Coronary artery (tissue), 2 donors: ENCODE data around the gene KCNT1.

Experiments used
- DNase-seq: peaks from one replicate; pipeline ENCODE4 v3.0.0-alpha.2; 2017; ENCODE audit warnings: low spot score
- H3K27ac ChIP-seq, 2 donors: fragments of 200-600 bp; sonication (generic); one replicate each; pipeline ENCODE4 v1.5.1; 2016 to 2019
- H3K4me3 ChIP-seq: fragments of 200-600 bp; sonication (generic); 2 replicates; pipeline ENCODE4 v1.5.1; 2016; ENCODE audit warnings: mild to moderate bottlenecking, moderate library complexity
- TF ChIP-seq, protein P1 (sequence below): fragments of 200-600 bp; sonication (generic); IDR thresholded peaks from one replicate; pipeline ENCODE4 v1.5.1; 2019; ENCODE audit warnings: antibody characterized with exemption

Gene KCNT1

DNA sequence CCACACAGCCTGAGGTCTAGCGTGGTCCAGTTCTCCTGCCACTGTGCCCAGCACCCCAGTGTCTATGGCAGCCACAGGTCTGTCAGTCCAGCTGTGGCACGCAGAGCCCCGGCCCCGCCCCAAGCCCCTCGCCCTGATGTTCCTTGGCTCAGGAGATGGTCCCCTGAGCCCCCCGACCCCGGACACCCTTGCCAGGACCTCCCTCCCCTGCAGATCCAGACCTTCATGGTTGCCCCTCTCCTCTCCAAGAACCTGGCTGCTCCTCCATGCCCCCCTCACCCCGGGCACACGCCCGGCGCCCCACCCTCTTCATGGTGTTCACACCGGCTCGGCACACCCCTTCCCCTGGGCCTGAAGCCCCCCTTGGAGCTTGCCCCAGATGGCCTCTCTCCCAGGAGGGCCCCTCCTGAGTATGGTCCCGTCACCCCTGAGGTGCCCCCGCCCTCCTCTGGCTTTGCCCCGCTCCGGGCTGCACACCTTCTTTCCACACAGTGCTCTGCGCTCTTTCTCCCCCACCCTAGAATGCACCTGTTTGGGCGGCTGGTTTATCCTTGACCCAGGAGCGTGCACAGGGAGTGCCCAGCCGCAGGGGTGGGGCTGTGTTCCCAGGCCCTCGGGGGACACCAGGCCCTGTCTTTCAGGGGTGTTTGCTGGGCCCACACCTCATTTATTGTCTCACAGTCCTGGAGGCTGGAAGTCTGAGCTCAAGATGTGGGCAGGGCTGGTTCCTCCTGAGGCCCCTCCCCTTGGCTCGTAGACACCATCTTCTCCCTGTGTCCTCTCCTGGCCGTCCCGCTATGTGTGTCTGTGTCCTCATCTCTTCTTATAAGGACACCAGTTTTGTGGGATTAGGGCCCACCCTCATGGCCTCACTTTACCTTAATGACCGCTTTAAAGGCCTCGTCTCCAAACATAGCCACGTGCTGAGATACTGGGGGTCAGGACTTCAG lies 37.6 kb downstream of the KCNT1 start:
- H3K27ac ChIP-seq = no peak overlapping the region
- no peak for DNase-seq
- TF ChIP-seq, protein P1, sequence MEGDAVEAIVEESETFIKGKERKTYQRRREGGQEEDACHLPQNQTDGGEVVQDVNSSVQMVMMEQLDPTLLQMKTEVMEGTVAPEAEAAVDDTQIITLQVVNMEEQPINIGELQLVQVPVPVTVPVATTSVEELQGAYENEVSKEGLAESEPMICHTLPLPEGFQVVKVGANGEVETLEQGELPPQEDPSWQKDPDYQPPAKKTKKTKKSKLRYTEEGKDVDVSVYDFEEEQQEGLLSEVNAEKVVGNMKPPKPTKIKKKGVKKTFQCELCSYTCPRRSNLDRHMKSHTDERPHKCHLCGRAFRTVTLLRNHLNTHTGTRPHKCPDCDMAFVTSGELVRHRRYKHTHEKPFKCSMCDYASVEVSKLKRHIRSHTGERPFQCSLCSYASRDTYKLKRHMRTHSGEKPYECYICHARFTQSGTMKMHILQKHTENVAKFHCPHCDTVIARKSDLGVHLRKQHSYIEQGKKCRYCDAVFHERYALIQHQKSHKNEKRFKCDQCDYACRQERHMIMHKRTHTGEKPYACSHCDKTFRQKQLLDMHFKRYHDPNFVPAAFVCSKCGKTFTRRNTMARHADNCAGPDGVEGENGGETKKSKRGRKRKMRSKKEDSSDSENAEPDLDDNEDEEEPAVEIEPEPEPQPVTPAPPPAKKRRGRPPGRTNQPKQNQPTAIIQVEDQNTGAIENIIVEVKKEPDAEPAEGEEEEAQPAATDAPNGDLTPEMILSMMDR = no peak
- no peak overlapping the region for H3K4me3 ChIP-seq

DNA sequence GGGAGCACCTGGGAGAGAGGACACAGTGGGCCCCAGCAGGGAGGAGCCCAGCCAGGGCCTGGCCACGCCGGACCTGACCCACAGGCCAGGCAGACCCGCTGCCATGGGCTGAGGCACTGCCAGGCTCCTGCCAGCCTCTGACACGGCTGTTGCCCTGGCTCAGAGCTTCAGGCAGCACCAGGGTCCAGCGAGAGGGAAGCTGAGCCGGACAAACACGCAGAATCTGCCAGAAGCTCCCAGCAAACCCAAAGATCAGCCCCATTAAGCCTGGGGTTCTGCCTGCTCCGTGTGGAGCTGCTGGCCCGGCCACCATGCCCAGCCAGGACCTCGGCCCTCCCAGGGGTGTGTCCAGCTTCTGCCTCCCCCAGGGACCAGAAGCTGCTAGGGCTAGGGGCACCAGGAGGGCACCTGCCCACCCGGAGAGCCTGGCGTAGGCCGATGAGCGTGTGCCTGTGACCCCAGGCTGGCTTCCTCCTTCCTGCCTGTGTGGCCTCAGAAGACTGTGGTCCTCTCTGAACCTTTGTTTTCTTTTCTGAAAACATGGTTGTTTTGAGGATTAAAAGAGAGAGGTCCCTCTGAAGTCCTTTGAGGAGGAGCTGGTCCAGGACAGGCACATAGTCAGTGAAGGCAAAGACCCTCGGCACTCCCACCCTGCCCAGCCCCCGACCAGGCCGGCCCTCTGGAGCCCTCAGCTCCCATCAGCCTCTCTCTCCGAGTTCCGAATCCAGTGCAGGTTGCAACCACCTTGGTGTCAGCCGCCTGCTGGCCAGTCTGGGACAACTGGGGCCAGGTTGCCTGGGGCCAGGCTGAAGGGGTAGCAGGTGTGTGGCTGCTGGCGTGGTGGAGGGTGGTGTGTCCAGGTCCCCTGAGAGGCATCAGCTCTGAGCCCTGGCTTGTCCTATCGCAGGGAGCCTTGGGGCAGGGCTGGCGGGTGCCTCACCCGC lies 39.6 kb downstream of the KCNT1 start:
- TF ChIP-seq, protein P1 = no peak

DNA sequence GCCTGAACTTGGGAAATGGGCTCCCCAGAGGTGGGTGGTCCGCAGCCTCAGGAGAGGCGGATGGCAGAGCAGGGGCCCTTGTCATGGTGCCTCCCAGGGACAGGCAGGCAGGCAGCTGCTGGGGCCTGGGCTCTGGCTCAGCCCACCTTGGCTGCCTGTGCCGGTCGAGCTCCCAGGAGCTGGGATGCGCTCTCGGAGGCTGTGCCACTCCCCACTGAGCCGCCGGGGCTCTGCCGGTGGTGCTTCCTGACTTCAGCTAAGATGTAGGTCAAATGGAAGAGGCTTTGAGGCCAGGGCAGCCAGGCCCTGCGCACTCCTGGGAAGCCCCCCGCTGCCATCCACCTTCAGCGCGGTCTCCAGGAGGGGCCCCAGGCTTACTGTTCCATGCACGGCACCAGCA lies 41.0 kb downstream of the KCNT1 start:
- Histone ChIP-seq H3K4me3 (no peak overlapping the region), H3K27ac (no peak overlapping the region)
- TF ChIP-seq, protein P1 = no peak
- DNase-seq = no peak

More for the DNA sequence above, 39.6 kb downstream of the KCNT1 start:
- no peak for DNase-seq
- H3K27ac ChIP-seq = no peak overlapping the region
- H3K4me3 ChIP-seq = no peak overlapping the region

DNA sequence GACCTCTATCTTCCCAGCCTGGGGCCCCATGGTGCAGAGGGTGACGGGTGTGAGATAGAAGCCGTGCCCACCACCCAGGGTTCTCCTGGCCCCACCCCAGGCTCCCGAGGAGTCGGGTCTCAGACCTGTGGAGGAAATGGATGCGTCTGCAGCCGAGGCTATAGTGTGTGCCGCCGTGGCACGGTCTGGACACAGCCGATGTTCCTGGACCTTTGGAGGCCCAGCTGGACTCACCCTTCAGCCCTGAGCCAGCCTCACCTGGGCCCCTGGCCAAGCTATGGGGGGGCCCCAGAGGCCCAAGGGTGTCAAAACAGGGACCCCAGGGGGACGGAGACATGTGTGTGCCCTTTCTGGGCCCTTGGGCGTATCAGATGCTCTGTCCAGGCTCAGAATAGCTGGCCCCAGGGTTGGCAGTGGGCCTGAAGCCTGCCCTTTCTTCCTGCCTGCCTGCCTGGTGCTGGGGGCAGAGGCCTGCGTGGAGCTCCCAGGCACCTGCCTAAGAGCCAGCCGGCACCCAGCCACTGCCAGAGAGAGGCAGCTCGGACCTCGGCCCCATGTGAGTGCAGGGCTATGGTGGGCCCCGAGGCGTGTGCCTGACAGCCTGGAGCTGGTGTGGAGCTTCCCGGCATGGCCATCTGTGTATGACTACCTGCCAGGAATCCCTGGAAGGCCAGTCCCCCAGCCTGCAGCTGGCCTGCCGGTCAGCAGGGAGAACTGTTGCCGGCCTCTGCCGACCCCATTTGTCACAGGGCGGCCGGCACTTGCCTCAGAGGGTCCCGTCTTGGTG lies 41.8 kb downstream of the KCNT1 start:
- H3K27ac ChIP-seq = no peak overlapping the region

DNA sequence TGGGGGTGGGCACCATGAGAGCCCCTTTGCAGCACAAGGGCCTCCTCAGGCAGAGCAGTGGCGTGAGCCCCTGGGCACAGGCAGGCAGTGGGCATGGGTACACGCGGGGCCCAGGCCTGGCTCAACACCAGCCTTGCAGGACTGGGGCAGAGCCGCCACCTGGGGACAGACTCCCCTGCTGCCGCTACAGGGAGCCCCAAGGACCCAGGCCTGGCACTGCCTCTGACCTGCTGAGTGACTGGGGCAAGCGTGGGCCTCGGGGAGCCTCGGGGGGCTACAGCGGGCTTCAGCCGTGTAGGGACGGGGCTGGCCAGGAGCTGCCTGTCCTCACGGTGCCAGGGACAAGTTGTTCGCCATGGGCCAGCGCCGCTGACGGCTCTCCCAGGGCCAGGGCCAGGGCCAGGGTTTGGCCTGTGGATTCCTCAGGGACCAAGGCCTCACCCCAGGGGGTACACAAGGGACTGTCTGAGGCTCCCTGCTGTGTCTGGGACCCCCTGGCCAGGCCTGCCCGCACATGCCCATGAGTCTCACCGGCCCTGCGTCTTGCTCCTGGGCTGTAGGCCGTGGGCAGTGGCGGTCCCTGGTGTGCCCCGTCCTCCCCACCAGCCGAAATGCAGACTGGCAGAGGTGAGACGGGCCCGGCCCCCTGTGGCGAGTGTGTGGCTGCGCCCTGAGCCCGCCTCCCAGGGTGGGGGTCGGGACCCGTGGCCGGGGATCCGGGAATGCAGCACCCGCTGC lies 42.5 kb downstream of the KCNT1 start:
- TF ChIP-seq, protein P1 = no peak
- DNase-seq = no peak
- no peak overlapping the region for H3K4me3 ChIP-seq
- H3K27ac ChIP-seq = no peak overlapping the region

More for the DNA sequence above, 41.8 kb downstream of the KCNT1 start:
- TF ChIP-seq, protein P1 = no peak
- DNase-seq = no peak
- no peak overlapping the region for H3K4me3 ChIP-seq

DNA sequence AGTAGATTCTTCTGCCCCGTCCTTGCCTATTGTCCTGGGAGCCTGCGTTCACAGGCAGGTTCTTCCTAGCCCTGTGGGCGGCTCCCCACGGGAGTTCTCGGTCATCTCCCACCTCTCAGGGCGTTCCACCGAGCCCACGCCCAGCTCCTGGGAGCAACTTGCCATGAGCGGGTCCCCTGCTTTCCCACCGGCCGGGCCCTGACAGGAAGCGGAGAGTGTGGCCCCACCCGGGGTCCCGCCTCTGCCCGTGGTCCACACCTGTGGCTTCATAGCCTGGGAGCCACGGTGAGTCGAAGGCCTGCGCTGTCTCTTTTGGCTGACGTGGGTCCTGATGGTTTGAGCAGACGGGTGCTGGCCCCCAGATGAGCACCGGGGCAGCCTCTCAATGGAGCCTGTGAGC lies 43.2 kb downstream of the KCNT1 start:
- no peak for DNase-seq
- TF ChIP-seq, protein P1 = no peak
- no peak overlapping the region for H3K4me3 ChIP-seq
- no peak overlapping the region for H3K27ac ChIP-seq
